HepG2 (cell line): ENCODE measurements around the gene B9D2. TPM values are rescaled to one million over a fixed set of nuclear protein-coding genes. Genes with fewer than 3 reads are reported as not detected.
A peak's percentile ranks its signal among the peaks of the same experiment; 100 is the strongest.

ENCODE experiments used
- ATAC-seq: fragments of 200-7000 bp; cut with Tn5 transposase; 3 replicates; pipeline ENCODE4 v1.9.1; 2020; ENCODE audit warnings: mild to moderate bottlenecking, moderate library complexity
- BruUV-seq: library from RNA; stranded (reverse); fragments of 400-500 nt; replicated peaks from 2 replicates; lab custom pipeline; 2021; lab: Mats Ljungman, UMichigan
- CTCF ChIA-PET: fragments of 300-600 bp; formaldehyde crosslinking; extraction: SDS; loops from one replicate; lab custom pipeline; 2021; ENCODE audit warnings: low total read pairs, inconsistent platforms, low intra/inter-chr PET ratio; lab: Yijun Ruan, JAX
- POLR2A ChIA-PET: fragments of 350-600 bp; sonication (Branson Sonifier 250); formaldehyde crosslinking; loops from one replicate; lab custom pipeline; 2020; ENCODE audit warnings: antibody characterized with exemption, inconsistent platforms; lab: Yijun Ruan, JAX
- DNase-seq: peaks from one replicate; pipeline ENCODE4 v3.0.0-alpha.2; 2015; ENCODE audit warnings: low spot score
- FAIRE-seq: peaks from 3 replicates; lab custom pipeline; 2011; peaks lifted over from hg19 to GRCh38; lab: Jason Lieb, UNC
- H2AFZ ChIP-seq: one replicate; pipeline ENCODE4 v1.6.1; 2011; ENCODE audit warnings: low read length, inconsistent platforms
- H3K27ac ChIP-seq: fragments of 300-600 bp; 3 replicates; pipeline ENCODE4 v1.8.0; 2011; ENCODE audit warnings: mixed run types, mild to moderate bottlenecking, mixed read lengths, low read length, inconsistent platforms; ENCODE audit not compliant: insufficient read depth; ENCODE audit errors: extremely low read length
- H3K27me3 ChIP-seq, 2 experiments: fragments of 200-600 bp in 1 of 2; 2 replicates in 1 of 2; 3 replicates in 1 of 2; pipeline versions ENCODE4 v1.6.0 to v1.8.0; 2011; ENCODE audit warnings: low read length in 2 of 2, mild to moderate bottlenecking in 2 of 2, moderate library complexity in 2 of 2, inconsistent platforms in 1 of 2; ENCODE audit not compliant: insufficient read depth in 2 of 2, control insufficient read depth in 1 of 2
- H3K36me3 ChIP-seq, 2 experiments: fragments of 200-600 bp in 1 of 2; replicated peaks in 1 of 2; 2 replicates in 1 of 2; 3 replicates in 1 of 2; pipeline versions ENCODE4 v1.5.1 to v1.8.0; 2011; ENCODE audit warnings: low read length in 2 of 2, inconsistent platforms in 1 of 2; ENCODE audit not compliant: insufficient read depth in 2 of 2, control insufficient read depth in 1 of 2
- H3K4me1 ChIP-seq: 2 replicates; pipeline ENCODE4 v1.5.1; 2012; ENCODE audit warnings: low read length, inconsistent platforms; ENCODE audit not compliant: insufficient read depth
- H3K4me2 ChIP-seq: 2 replicates; pipeline ENCODE4 v1.6.0; 2011; ENCODE audit warnings: low read depth, low read length, inconsistent platforms
- H3K4me3 ChIP-seq, 3 experiments: fragments of 200-600 bp in 1 of 3; sonication (generic), shearing (Covaris generic) in 1 of 3; replicated peaks in 1 of 3; 2 replicates each; pipeline ENCODE4 v1.5.1; 2011 to 2016; ENCODE audit warnings: low read length in 3 of 3, inconsistent platforms in 2 of 3, low read depth in 2 of 3, mild to moderate bottlenecking in 2 of 3, control low read depth in 1 of 3, mixed read lengths in 1 of 3; ENCODE audit not compliant: insufficient read depth in 1 of 3
- H3K79me2 ChIP-seq: one replicate; pipeline ENCODE4 v1.6.1; 2011; ENCODE audit warnings: low read length, inconsistent platforms; ENCODE audit not compliant: insufficient read depth
- H3K9ac ChIP-seq: 2 replicates; pipeline ENCODE4 v1.6.0; 2011; ENCODE audit warnings: mild to moderate bottlenecking, low read depth, low read length, inconsistent platforms; ENCODE audit not compliant: insufficient read depth
- H3K9me3 ChIP-seq: 2 replicates; pipeline ENCODE4 v1.5.1; 2012; ENCODE audit warnings: mild to moderate bottlenecking, low read length
- H4K20me1 ChIP-seq: 2 replicates; pipeline ENCODE4 v1.6.0; 2011; ENCODE audit warnings: inconsistent platforms, mild to moderate bottlenecking, low read length, moderate library complexity; ENCODE audit not compliant: insufficient read depth
- E2F2 ChIP-seq: sonication (generic); formaldehyde crosslinking; IDR thresholded peaks from 2 replicates; pipeline ENCODE4 v1.4.0; 2020; ENCODE audit warnings: missing genetic modification reagents, borderline replicate concordance
- ELF3 ChIP-seq: IDR thresholded peaks from 2 replicates; pipeline ENCODE4 v1.6.1; 2016; ENCODE audit warnings: missing genetic modification reagents, missing compliant biosample characterization
- ERF ChIP-seq: IDR thresholded peaks from 2 replicates; pipeline ENCODE4 v1.6.1; 2018; ENCODE audit warnings: missing biosample characterization, missing genetic modification reagents
- RERE ChIP-seq: IDR thresholded peaks from 2 replicates; pipeline ENCODE4 v1.6.1; 2016; ENCODE audit warnings: low read depth, missing genetic modification reagents, missing compliant biosample characterization
- STAG1 ChIP-seq: sonication (generic); formaldehyde crosslinking; IDR thresholded peaks from 2 replicates; pipeline ENCODE4 v1.4.0; 2020; ENCODE audit warnings: missing genetic modification reagents
- ZFP36L1 ChIP-seq: sonication (generic); formaldehyde crosslinking; IDR thresholded peaks from 2 replicates; pipeline ENCODE4 v1.8.0; 2022; ENCODE audit warnings: mild to moderate bottlenecking, missing genetic modification reagents, moderate library complexity
- WGBS: methylation state at CpG from one replicate; pipeline ENCODE4 v1.1.6; 2017; ENCODE audit warnings: low lambda C conversion rate; 5-methylcytosine and 5-hydroxymethylcytosine counted together
- in situ Hi-C: cut with HindIII; loops from 2 replicates; pipeline ENCODE4 v1.10.0; 2017; ENCODE audit warnings: low pct_unique_long_range_greater_than_20kb; ENCODE audit not compliant: extremely low pct_ligation_motif_present
- intact Hi-C: fragments of 100-400 bp; cut with micrococcal nuclease; formaldehyde crosslinking; loops from one replicate; pipeline ENCODE4 v1.10.0; 2022; ENCODE audit not compliant: unreplicated experiment
- polyA plus RNA-seq, 8 experiments: library from polyadenylated mRNA; depleted of rRNA in 3 of 8; stranded (reverse) in 7 of 8; unstranded in 1 of 8; fragments of >200 nt; fragmentation: Illumina TruSeq in 4 of 8; extraction: Trizol in 4 of 8; gene quantifications; 2 replicates each; pipeline versions ENCODE4 v1.2.1 to v1.2.3, GENCODE V29; 2011 to 2016; ENCODE audit warnings: low read depth in 4 of 8, missing spikeins in 1 of 8, mixed read lengths in 1 of 8; ENCODE audit not compliant: insufficient read depth in 1 of 8
- total RNA-seq, 5 experiments: library from RNA; depleted of rRNA; stranded (reverse); fragments of >200 nt; fragmentation: Illumina TruSeq; extraction: Trizol; gene quantifications; 2 replicates each; pipeline ENCODE4 v1.2.3, GENCODE V29; 2016; ENCODE audit warnings: low read depth in 1 of 5

Gene B9D2
- total and polyA plus RNA-seq, 2 of the 13 experiments (the other 11 are each of a cell fraction or from before 2014, with no cell fraction given), result 3.1 to 4.4 TPM

GRCh38 chr19:41399525-41399924 lies 35.6 kb upstream of the B9D2 start:
- intact Hi-C loops (no loop called here), in situ Hi-C loops (no loop called here)
- FAIRE-seq (no peak), ATAC-seq (no peak), DNase-seq (no peak)
- Histone ChIP-seq H3K36me3 (no peaks in the 10 kb centered on the region), H3K4me3 (no peak overlapping the region), H3K4me1 (peaks cover 23% of the 10 kb centered on the region), H3K9me3 (no peaks in the 10 kb centered on the region), H3K79me2 (peaks cover 32% of the 10 kb centered on the region), H3K27me3 (no peaks in the 10 kb centered on the region; a peak in 1 of 5 replicates), H4K20me1 (no peaks in the 10 kb centered on the region), H3K9ac (no peak overlapping the region), H3K27ac (no peak overlapping the region), H2AFZ (no peak overlapping the region), H3K4me2 (peak overlapping the region; percentile 83; the same call in 1 of the 2 replicates)
- ChIA-PET CTCF (no interaction called here), POLR2A (interaction anchor here (1.6 kb wide), 1 partner anchor 9 kb away, joined by 8 read pairs; no protein-coding TSS in a partner anchor)
- no TSS peak for BruUV-seq
- WGBS, result 97% methylated on average over 2 of the region's 2 CpGs
- TF ChIP-seq E2F2 (no peak), ELF3 (CRISPR knock-in tag) (no peak), ERF (CRISPR knock-in tag) (no peak), ZFP36L1 (CRISPR knock-in tag) (no peak), STAG1 (CRISPR knock-in tag) (no peak)

- FAIRE-seq (no peak), DNase-seq (no peak), ATAC-seq (no peak)
- Histone ChIP-seq H3K79me2 (peaks cover 32% of the 10 kb centered on the region), H2AFZ (no peak overlapping the region), H3K27ac (no peak overlapping the region), H3K4me3 (peak overlapping the region; percentile 2 to 94 (median 10); a peak in 3 of 6 replicates), H3K9ac (peak overlapping the region; percentile 93; the same call in 1 of the 2 replicates), H4K20me1 (no peaks in the 10 kb centered on the region), H3K27me3 (no peaks in the 10 kb centered on the region; a peak in 1 of 5 replicates), H3K4me1 (peaks cover 23% of the 10 kb centered on the region), H3K9me3 (no peaks in the 10 kb centered on the region), H3K4me2 (peak overlapping the region; percentile 83), H3K36me3 (no peaks in the 10 kb centered on the region)
- intact Hi-C loops (no loop called here), in situ Hi-C loops (no loop called here)
- BruUV-seq, result no TSS peak
- CTCF ChIA-PET, result no interaction called here
- WGBS, result 65% methylated on average over 3 of the region's 3 CpGs
- POLR2A ChIA-PET, result interaction anchor here (1.6 kb wide), 1 partner anchor 9 kb away, joined by 8 read pairs; no protein-coding TSS in a partner anchor
- no peak for TF ChIP-seq RERE
Measured at GRCh38 chr19:41399091-41399490, 35.1 kb upstream of the B9D2 start.
